Nephron (organoid): ENCODE data around the gene EHBP1L1.
A peak's percentile ranks its signal among the peaks of the same experiment; 100 is the strongest.

Source experiments
- H3K27ac Mint-ChIP-seq, 3 experiments: 2 replicates each; pipeline ENCODE4 v1.8.0; 2020; ENCODE audit warnings: mixed read lengths in 3 of 3, mild to moderate bottlenecking in 2 of 3, moderate library complexity in 1 of 3
- H3K27me3 Mint-ChIP-seq: 2 replicates; pipeline ENCODE4 v1.8.0; 2021; ENCODE audit warnings: low read depth, mild to moderate bottlenecking, moderate library complexity, mixed read lengths
- H3K36me3 Mint-ChIP-seq: 2 replicates; pipeline ENCODE4 v1.8.0; 2020; ENCODE audit warnings: low read depth, mixed read lengths
- H3K4me1 Mint-ChIP-seq: 2 replicates; pipeline ENCODE4 v1.8.0; 2020; ENCODE audit warnings: mixed read lengths
- H3K4me3 Mint-ChIP-seq, 3 experiments: 2 replicates each; pipeline ENCODE4 v1.8.0; 2020; ENCODE audit warnings: mild to moderate bottlenecking in 3 of 3, mixed read lengths in 3 of 3, moderate library complexity in 2 of 3
- H3K9me3 Mint-ChIP-seq: 2 replicates; pipeline ENCODE4 v1.8.0; 2020; ENCODE audit warnings: mixed read lengths
- TF ChIP-seq, protein P1 (sequence below), 3 experiments: fragments of 200-600 bp; sonication (generic); IDR thresholded peaks; one replicate each; pipeline ENCODE4 v1.5.0; 2021; ENCODE audit warnings: antibody characterized with exemption in 3 of 3; ENCODE audit not compliant: unreplicated experiment in 3 of 3

EHBP1L1 gene

DNA sequence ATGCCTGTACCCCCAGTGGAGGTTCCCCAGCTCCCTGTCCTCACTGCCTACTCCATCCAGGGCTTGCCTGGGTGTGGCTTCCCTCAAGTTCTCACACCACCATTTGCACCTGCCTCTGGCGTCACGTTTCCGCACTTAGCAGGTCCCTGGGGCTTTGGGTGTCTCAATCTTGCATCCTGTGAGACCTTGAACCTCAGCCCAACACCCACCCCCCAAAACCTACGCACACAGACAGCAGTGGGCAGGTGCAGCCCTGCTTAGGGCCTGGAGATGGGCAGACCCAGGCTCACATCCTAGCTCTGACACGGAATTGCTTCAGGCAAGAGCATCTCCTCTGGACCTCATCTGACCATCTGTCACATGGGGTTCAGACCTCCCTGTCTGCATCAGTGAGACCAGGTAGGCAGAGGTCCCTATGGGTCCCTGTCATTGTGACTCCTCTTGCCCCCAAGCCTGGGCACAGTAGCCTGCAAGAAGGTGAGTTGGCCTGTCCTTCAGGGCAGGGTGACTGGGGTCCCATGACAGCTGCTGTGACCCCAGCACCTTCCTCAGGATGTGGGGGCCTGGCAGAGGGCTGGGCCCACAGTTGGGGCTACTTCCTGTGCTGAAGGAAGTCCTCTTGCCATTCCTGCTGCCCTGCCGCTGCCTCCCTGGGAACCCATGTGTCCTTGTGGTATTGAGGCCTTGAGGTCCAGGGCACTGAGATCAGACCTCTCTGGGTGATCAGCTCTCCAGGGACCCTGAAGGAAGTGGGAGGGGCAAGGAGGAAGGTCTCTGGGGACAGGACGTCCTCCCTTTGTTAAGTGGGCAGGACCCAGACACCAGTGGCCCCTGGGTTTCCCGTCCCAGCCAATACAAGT lies 64.0 kb downstream of the EHBP1L1 start:
- peaks cover 14% of the 10 kb centered on the region for H3K4me1 Mint-ChIP-seq
- peaks cover 4% of the 10 kb centered on the region for H3K36me3 Mint-ChIP-seq
- H3K9me3 Mint-ChIP-seq, result no peaks in the 10 kb centered on the region
- H3K4me3 Mint-ChIP-seq, result peak overlapping the region; percentile 24 to 61 (median 45)
- TF ChIP-seq, protein P1, sequence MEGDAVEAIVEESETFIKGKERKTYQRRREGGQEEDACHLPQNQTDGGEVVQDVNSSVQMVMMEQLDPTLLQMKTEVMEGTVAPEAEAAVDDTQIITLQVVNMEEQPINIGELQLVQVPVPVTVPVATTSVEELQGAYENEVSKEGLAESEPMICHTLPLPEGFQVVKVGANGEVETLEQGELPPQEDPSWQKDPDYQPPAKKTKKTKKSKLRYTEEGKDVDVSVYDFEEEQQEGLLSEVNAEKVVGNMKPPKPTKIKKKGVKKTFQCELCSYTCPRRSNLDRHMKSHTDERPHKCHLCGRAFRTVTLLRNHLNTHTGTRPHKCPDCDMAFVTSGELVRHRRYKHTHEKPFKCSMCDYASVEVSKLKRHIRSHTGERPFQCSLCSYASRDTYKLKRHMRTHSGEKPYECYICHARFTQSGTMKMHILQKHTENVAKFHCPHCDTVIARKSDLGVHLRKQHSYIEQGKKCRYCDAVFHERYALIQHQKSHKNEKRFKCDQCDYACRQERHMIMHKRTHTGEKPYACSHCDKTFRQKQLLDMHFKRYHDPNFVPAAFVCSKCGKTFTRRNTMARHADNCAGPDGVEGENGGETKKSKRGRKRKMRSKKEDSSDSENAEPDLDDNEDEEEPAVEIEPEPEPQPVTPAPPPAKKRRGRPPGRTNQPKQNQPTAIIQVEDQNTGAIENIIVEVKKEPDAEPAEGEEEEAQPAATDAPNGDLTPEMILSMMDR (IDR thresholded peaks at IDR 0.05; ENCODE audit: unreplicated experiment in 3 of 3), result no peak
- H3K27ac Mint-ChIP-seq, result no peak overlapping the region
- H3K27me3 Mint-ChIP-seq, result no peaks in the 10 kb centered on the region

DNA sequence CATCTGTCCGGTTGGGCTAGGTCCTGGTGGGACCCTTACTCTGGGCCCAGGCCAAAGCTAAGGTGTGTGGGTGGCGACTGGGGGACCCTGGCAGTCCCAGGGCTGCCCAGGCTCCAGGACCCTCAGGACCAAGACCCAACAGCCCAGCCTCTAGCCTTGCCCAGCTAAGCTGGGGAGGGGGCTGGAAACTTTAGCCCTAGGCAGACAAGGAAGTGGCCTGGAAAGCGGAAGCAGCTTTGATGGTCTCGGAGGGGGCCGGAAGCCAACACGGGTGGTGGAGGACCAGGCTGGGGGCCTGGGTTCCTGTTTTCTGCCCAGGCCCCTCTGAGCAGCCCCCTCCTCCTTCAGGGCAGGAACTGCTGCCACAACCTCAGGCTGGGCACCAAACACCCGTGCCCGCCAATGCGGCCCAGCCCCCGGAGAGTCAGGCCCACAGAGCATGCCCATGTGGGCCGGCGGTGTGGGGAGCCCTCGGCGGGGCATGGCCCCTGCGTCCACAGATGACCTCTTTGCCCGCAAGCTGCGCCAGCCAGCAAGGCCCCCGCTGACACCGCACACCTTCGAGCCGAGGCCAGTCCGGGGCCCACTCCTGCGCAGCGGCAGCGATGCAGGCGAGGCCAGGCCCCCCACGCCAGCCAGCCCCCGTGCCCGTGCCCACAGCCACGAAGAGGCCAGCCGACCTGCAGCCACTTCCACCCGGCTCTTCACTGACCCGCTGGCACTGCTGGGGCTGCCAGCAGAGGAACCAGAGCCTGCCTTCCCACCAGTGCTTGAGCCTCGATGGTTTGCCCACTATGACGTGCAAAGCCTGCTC lies 64.8 kb downstream of the EHBP1L1 start:
- Mint-ChIP-seq H3K4me3 (no peak overlapping the region), H3K27ac (no peak overlapping the region), H3K36me3 (peaks cover 4% of the 10 kb centered on the region), H3K27me3 (no peaks in the 10 kb centered on the region), H3K9me3 (no peaks in the 10 kb centered on the region), H3K4me1 (peaks cover 18% of the 10 kb centered on the region)
- TF ChIP-seq, protein P1 (IDR thresholded peaks at IDR 0.05; ENCODE audit: unreplicated experiment in 3 of 3), result no peak

DNA sequence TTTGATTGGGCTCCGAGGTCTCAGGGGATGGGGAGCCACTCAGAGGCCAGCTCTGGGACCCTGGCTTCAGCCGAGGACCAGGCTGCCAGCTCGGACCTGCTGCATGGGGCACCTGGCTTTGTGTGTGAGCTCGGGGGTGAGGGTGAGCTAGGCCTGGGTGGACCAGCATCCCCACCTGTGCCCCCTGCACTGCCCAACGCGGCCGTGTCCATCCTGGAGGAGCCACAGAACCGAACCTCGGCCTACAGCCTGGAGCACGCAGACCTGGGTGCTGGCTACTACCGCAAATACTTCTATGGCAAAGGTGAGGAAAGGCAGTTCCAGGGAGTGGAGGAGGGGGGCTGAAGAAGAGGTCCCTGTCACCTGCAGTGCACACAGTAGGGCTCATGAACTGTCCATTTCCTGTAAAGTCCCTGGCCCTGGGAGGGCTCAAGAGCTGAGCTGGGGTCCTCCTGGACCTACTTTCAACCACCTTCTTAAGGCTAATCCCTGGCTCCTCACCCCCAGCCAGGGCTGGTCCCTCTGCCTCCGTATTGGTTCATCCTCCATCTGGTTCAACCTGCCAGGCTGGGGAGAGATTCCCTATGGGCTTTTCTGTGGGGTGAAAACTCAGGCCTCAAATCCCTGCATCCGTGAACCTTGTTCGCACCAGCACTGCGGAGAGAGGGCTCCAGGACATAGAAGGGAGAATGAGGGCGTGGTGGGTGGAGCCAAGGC lies 65.6 kb downstream of the EHBP1L1 start:
- Mint-ChIP-seq H3K9me3 (no peaks in the 10 kb centered on the region), H3K27ac (peak overlapping the region in 1 of 3 experiments; percentile 39)

More for the DNA sequence above, 65.6 kb downstream of the EHBP1L1 start:
- H3K27me3 Mint-ChIP-seq, result no peaks in the 10 kb centered on the region
- H3K36me3 Mint-ChIP-seq, result peaks cover 4% of the 10 kb centered on the region
- TF ChIP-seq, protein P1 (IDR thresholded peaks at IDR 0.05; ENCODE audit: unreplicated experiment in 3 of 3), result no peak
- peak overlapping the region in 1 of 3 experiments; percentile 14 for H3K4me3 Mint-ChIP-seq
- H3K4me1 Mint-ChIP-seq, result peaks cover 20% of the 10 kb centered on the region
